SK-N-SH (cell line): ENCODE measurements around the gene VWA5B1. TPM values are rescaled to one million over a fixed set of nuclear protein-coding genes. Genes with fewer than 3 reads are reported as not detected.

ENCODE experiments used
- CTCF ChIA-PET: fragments of 300-600, 350-600 bp; formaldehyde crosslinking; extraction: SDS; loops from one replicate; lab custom pipeline; 2021; lab: Yijun Ruan, JAX
- POLR2A ChIA-PET: fragments of 350-600 bp; sonication (Branson Sonifier 250); formaldehyde crosslinking; extraction: SDS; loops from one replicate; lab custom pipeline; 2020; ENCODE audit warnings: antibody characterized with exemption, inconsistent platforms; lab: Yijun Ruan, JAX
- DNase-seq: peaks from one replicate; pipeline ENCODE4 v3.0.0; 2012
- H2AFZ ChIP-seq: fragments of 200-600 bp; sonication (generic); 2 replicates; pipeline ENCODE4 v1.8.1; 2016; ENCODE audit warnings: antibody characterized with exemption, mild to moderate bottlenecking, low read depth
- H3F3A ChIP-seq: fragments of 200-600 bp; sonication (generic); replicated peaks from 2 replicates; pipeline ENCODE3; 2016; ENCODE audit warnings: antibody characterized with exemption, mild to moderate bottlenecking; ENCODE audit not compliant: insufficient read depth
- H3K27ac ChIP-seq, 2 experiments: fragments of 200-500 bp in 1 of 2; fragments of 200-600 bp in 1 of 2; sonication (Bioruptor generic) in 1 of 2; sonication (generic), shearing (Covaris generic) in 1 of 2; 2 replicates each; pipeline versions ENCODE4 v1.5.1 to v1.6.1; 2014 to 2016; ENCODE audit warnings: low read depth in 2 of 2, inconsistent platforms in 1 of 2, low read length in 1 of 2, mild to moderate bottlenecking in 1 of 2, mixed read lengths in 1 of 2
- H3K27me3 ChIP-seq: fragments of 200-600 bp; sonication (generic), shearing (Covaris generic); 2 replicates; pipeline ENCODE4 v1.6.1; 2016; ENCODE audit warnings: mixed run types; ENCODE audit not compliant: insufficient read depth
- H3K36me3 ChIP-seq, 2 experiments: fragments of 200-500 bp in 1 of 2; fragments of 200-600 bp in 1 of 2; sonication (Bioruptor generic) in 1 of 2; sonication (generic) in 1 of 2; replicated peaks in 1 of 2; 2 replicates each; pipeline versions ENCODE3 to v1.5.1; 2014 to 2016; ENCODE audit warnings: low read length in 1 of 2, mild to moderate bottlenecking in 1 of 2; ENCODE audit not compliant: insufficient read depth in 2 of 2, control insufficient read depth in 1 of 2
- H3K4me1 ChIP-seq, 2 experiments: fragments of 200-500 bp in 1 of 2; fragments of 200-600 bp in 1 of 2; sonication (Bioruptor generic) in 1 of 2; sonication (generic), shearing (Covaris generic) in 1 of 2; 2 replicates each; pipeline versions ENCODE4 v1.5.1 to v1.6.1; 2014 to 2016; ENCODE audit warnings: low read depth in 1 of 2, low read length in 1 of 2, mixed run types in 1 of 2; ENCODE audit not compliant: insufficient read depth in 2 of 2, control insufficient read depth in 1 of 2
- H3K4me2 ChIP-seq: fragments of 200-600 bp; sonication (generic), shearing (Covaris generic); 2 replicates; pipeline ENCODE4 v1.6.1; 2017; ENCODE audit warnings: mixed run types
- H3K4me3 ChIP-seq, 2 experiments: fragments of 200-500 bp in 1 of 2; fragments of 200-600 bp in 1 of 2; sonication (Bioruptor generic) in 1 of 2; sonication (generic), shearing (Covaris generic) in 1 of 2; 2 replicates each; pipeline versions ENCODE4 v1.5.1 to v1.8.1; 2014 to 2016; ENCODE audit warnings: low read depth in 2 of 2, inconsistent platforms in 1 of 2, low read length in 1 of 2, mild to moderate bottlenecking in 1 of 2, mixed read lengths in 1 of 2, moderate library complexity in 1 of 2
- H3K79me2 ChIP-seq: fragments of 200-600 bp; sonication (generic); 2 replicates; pipeline ENCODE4 v1.8.1; 2017; ENCODE audit warnings: mild to moderate bottlenecking; ENCODE audit not compliant: insufficient read depth
- H3K9ac ChIP-seq: fragments of 200-600 bp; sonication (generic); 2 replicates; pipeline ENCODE4 v1.6.1; 2017; ENCODE audit warnings: mixed run types
- H3K9me2 ChIP-seq: fragments of 200-600 bp; sonication (generic); 2 replicates; pipeline ENCODE4 v1.6.1; 2017; ENCODE audit warnings: mixed run types
- H3K9me3 ChIP-seq: fragments of 200-600 bp; sonication (generic); 2 replicates; pipeline ENCODE4 v1.6.1; 2017; ENCODE audit warnings: mixed run types, mild to moderate bottlenecking, moderate library complexity
- H4K20me1 ChIP-seq: fragments of 200-600 bp; sonication (generic); 2 replicates; pipeline ENCODE4 v1.6.1; 2017; ENCODE audit warnings: mild to moderate bottlenecking, mixed run types; ENCODE audit not compliant: insufficient read depth
- FOSL2 ChIP-seq: IDR thresholded peaks from 2 replicates; pipeline ENCODE4 v1.4.0; 2012; ENCODE audit warnings: low read depth, mild to moderate bottlenecking, moderate library complexity, borderline replicate concordance
- FOXJ3 ChIP-seq: sonication (generic); formaldehyde crosslinking; IDR thresholded peaks from 2 replicates; pipeline ENCODE4 v1.5.1; 2020; ENCODE audit warnings: mild to moderate bottlenecking, missing genetic modification reagents
- GABPA ChIP-seq: IDR thresholded peaks from 2 replicates; pipeline ENCODE4 v1.4.0; 2012; ENCODE audit warnings: low read depth, mild to moderate bottlenecking
- GATA2 ChIP-seq: sonication (generic); formaldehyde crosslinking; IDR thresholded peaks from 2 replicates; pipeline ENCODE4 v1.5.0; 2020; ENCODE audit warnings: mild to moderate bottlenecking, missing genetic modification reagents
- IRF3 ChIP-seq: fragments of 150-350 bp; IDR thresholded peaks from 2 replicates; pipeline ENCODE4 v1.6.1; 2016; ENCODE audit warnings: mild to moderate bottlenecking, low read depth, low read length
- MAX ChIP-seq: IDR thresholded peaks from 2 replicates; pipeline ENCODE4 v1.4.0; 2012; ENCODE audit warnings: low read depth
- POLR2AphosphoS5 ChIP-seq: IDR thresholded peaks from 2 replicates; pipeline ENCODE4 v1.6.1; 2012; ENCODE audit warnings: low read depth, low read length
- RXRA ChIP-seq: IDR thresholded peaks from 2 replicates; pipeline ENCODE4 v1.4.0; 2012; ENCODE audit warnings: low read depth, mild to moderate bottlenecking, borderline replicate concordance
- SIN3A ChIP-seq: IDR thresholded peaks from 2 replicates; pipeline ENCODE4 v1.6.1; 2012; ENCODE audit warnings: low read depth, mild to moderate bottlenecking, low read length, moderate library complexity, borderline replicate concordance
- SMC3 ChIP-seq: IDR thresholded peaks from 2 replicates; pipeline ENCODE4 v1.6.1; 2012; ENCODE audit warnings: low read depth, low read length, improper control_type of control experiment
- TAF1 ChIP-seq: IDR thresholded peaks from 2 replicates; pipeline ENCODE4 v1.6.1; 2012; ENCODE audit warnings: low read depth, mild to moderate bottlenecking, low read length, moderate library complexity, borderline replicate concordance
- TEAD4 ChIP-seq: IDR thresholded peaks from 2 replicates; pipeline ENCODE4 v1.4.0; 2012; ENCODE audit warnings: mild to moderate bottlenecking, borderline replicate concordance; ENCODE audit not compliant: insufficient read depth
- USF2 ChIP-seq: fragments of 150-350 bp; IDR thresholded peaks from 2 replicates; pipeline ENCODE4 v1.6.1; 2017; ENCODE audit warnings: antibody characterized with exemption, low read length, low read depth, borderline replicate concordance
- YY1 ChIP-seq: IDR thresholded peaks from 2 replicates; pipeline ENCODE4 v1.4.0; 2012; ENCODE audit warnings: low read depth, mild to moderate bottlenecking
- WGBS: methylation state at CpG from one replicate; pipeline ENCODE4 v1.1.6; 2017; ENCODE audit warnings: low lambda C conversion rate; 5-methylcytosine and 5-hydroxymethylcytosine counted together
- polyA plus RNA-seq, 3 experiments: library from polyadenylated mRNA; depleted of rRNA; stranded (reverse); fragments of >200 nt; gene quantifications; 2 replicates each; pipeline ENCODE4 v1.2.3, GENCODE V29; 2012
- TF ChIP-seq, protein P1 (sequence below): IDR thresholded peaks from 2 replicates; pipeline ENCODE4; 2012
- TF ChIP-seq, protein P2 (sequence below): IDR thresholded peaks from 2 replicates; pipeline ENCODE4 v1.4.0; 2012; ENCODE audit warnings: low read depth, borderline replicate concordance

The VWA5B1 gene
- polyA plus RNA-seq, 1 of the 3 experiments (the other 2 are of a cell fraction): not detected

DNA sequence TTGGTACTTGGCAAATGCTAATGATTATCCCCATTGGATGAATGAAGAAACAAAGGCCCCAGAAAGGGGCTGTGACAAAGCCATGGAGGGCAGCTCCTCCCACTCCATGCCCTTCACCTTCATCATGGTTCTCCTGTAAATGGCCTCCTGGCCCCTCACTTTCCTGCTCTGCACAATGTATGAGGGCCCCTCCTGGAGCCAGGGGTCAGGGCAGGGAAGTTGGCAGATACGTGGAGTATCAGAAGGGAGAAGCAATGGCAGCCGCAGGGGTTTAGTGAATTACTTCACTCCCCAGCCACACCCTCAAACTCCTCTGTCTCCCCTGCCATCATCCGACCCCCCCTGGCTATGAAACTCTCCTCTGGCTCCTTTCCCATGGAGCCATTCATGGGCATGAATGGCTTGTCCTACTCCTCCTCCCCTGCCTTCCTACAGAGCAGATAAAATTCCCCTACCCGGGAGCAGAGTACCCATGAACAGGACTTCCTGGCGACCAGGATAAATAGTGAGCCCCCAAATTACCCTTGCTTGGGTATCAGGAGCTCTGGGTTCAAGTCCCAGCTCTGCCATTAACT lies 109.0 kb downstream of the VWA5B1 start:
- H3K4me1 ChIP-seq: no peaks in the 10 kb centered on the region; a peak in 1 of 4 replicates
- no peaks in the 10 kb centered on the region for H3K9me2 ChIP-seq
- no peaks in the 10 kb centered on the region for H4K20me1 ChIP-seq
- no peak for DNase-seq
- no peak overlapping the region for H3K4me3 ChIP-seq
- H3K4me2 ChIP-seq: no peak overlapping the region
- WGBS: 36% methylated on average over 5 of the region's 5 CpGs
- no peaks in the 10 kb centered on the region for H3K27me3 ChIP-seq
- H3K27ac ChIP-seq: no peak overlapping the region
- no peaks in the 10 kb centered on the region for H3K79me2 ChIP-seq
- ChIA-PET POLR2A (no interaction called here), CTCF (interaction anchor here (1.0 to 3.9 kb wide), 5 partner anchors 11 to 187 kb away, joined by 3 to 17 read pairs (median 6); no protein-coding TSS in a partner anchor)
- no peaks in the 10 kb centered on the region for H3K9me3 ChIP-seq
- no peaks in the 10 kb centered on the region for H3F3A ChIP-seq
- H3K36me3 ChIP-seq: no peaks in the 10 kb centered on the region
- H2AFZ ChIP-seq: no peak overlapping the region
- no peak overlapping the region for H3K9ac ChIP-seq
- TF ChIP-seq TEAD4: no peak
- no peak for TF ChIP-seq MAX
- TF ChIP-seq TAF1: no peak
- TF ChIP-seq POLR2AphosphoS5: no peak
- TF ChIP-seq FOXJ3 (CRISPR knock-in tag): no peak
- TF ChIP-seq SMC3: no peak
- TF ChIP-seq, protein P1, sequence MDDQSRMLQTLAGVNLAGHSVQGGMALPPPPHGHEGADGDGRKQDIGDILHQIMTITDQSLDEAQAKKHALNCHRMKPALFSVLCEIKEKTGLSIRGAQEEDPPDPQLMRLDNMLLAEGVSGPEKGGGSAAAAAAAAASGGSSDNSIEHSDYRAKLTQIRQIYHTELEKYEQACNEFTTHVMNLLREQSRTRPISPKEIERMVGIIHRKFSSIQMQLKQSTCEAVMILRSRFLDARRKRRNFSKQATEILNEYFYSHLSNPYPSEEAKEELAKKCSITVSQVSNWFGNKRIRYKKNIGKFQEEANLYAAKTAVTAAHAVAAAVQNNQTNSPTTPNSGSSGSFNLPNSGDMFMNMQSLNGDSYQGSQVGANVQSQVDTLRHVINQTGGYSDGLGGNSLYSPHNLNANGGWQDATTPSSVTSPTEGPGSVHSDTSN: no peak
- TF ChIP-seq, protein P2, sequence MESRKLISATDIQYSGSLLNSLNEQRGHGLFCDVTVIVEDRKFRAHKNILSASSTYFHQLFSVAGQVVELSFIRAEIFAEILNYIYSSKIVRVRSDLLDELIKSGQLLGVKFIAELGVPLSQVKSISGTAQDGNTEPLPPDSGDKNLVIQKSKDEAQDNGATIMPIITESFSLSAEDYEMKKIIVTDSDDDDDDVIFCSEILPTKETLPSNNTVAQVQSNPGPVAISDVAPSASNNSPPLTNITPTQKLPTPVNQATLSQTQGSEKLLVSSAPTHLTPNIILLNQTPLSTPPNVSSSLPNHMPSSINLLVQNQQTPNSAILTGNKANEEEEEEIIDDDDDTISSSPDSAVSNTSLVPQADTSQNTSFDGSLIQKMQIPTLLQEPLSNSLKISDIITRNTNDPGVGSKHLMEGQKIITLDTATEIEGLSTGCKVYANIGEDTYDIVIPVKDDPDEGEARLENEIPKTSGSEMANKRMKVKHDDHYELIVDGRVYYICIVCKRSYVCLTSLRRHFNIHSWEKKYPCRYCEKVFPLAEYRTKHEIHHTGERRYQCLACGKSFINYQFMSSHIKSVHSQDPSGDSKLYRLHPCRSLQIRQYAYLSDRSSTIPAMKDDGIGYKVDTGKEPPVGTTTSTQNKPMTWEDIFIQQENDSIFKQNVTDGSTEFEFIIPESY: no peak
- no peak for TF ChIP-seq YY1
- no peak for TF ChIP-seq SIN3A
- TF ChIP-seq GATA2 (CRISPR knock-in tag): no peak
- TF ChIP-seq GABPA: no peak
- TF ChIP-seq IRF3: no peak
- no peak for TF ChIP-seq FOSL2
- no peak for TF ChIP-seq USF2
- no peak for TF ChIP-seq RXRA
